ENCODE results near the gene C3orf18.

The C3orf18 gene

DNA sequence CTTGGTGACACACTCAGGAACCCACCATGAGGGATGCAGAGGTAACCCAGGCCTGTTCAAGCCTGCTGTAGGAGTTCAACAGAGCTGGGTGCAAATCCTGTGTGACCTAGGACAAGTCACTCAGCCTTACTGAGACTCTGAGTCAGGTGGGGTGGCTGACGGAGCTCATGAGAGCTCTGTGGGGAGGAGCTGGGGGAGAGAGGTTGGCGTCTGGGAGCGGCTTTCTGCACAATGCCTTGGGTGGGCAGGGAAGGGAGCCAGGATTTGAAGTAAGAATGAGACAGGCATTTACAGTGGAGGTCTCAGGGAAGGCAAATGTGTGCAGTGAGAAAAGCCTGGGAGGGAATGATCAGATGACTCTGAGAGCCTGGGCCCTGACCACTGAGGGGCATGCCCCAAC, 18.3 kb downstream of the C3orf18 start:
- DNase-seq = no peak

- no peak for DNase-seq
These were observed 21.8 kb downstream of the C3orf18 start for GRCh38 chr3:50545781-50546180.

DNA sequence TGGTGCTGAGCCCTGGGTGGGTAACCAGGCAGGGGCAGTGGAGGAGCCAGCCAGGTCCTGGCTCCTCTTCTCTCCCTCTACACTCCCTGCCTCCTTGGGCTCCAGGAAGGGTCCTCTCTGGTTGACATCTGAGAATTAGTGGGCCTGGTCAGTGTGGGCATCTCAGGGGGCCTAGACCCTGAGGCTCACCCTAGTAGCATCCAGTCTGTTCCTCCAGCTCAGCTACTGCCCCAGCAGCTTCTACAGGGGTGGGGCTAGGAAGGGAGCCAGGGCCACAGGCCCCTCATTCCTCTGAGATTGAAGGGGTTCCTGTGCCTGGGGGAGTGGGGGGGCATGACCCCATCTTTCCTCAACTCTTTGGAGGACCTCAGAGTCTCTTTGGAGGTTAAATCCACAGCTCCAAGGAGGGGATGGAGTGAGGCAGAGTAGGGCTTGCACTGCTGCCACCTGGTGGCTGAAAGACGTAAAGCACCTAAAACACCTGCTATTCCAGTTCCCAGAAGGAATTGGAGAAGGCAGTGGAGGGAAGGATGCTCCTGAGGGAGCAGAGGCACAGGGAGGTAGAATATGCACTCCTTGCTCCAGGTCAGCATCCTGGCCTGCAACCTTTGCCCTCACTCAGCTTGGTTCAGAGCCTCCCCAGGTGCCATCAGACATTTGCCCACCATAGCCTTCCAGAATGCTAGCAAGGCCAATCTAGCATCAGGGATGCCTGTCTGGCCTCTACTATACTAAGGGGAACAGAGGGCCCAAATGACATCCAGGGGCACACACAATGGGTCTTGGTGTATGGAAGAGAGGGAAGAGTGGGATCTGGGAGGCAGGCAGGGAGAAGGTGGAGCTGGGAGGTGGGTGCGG, 25.1 kb downstream of the C3orf18 start:
- DNase-seq = peak; percentile 98

DNA sequence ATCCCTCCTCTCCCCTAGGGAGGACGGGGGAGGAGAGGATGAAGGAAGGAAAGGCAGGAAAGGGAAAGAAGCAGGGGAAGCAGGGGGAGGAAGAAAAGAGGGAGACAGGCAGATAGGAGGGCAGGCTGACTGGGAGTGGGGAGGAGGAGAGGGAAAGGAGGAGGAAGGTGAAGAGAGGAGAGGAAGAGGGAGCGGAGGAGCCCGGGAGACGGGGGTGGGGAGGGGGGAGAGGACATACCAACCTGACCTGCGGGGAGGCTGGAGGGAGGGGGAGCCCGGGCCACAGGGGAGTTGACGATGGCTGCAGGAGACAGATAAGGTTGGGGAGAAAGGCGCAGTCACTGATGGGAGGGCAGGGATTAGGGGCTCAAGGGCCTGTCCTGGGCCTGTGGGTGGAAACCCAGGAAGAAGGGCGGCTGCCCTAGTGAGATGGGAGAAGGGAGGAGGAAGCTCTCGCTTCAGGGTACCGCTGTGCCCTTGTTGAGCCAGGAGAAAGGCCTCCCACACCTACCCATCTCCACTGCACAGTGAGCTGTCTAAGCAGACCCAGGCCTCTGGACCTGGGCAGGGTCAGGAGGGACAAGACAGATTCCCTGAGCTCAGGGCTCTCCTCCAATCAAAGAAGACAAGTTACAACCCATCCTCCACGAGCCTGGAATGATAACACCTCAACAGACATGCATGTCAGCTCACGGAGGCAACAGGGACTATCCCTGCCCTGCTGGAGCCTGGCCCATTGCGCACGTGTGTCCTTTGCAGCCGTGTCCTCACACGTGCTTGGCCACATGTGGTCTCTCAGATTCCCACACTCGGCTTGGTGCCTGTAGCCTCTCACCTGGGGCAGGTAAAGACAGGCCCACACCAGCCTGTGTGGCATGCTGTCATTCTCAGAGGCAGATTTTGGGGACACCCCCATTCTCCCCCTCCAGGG, 27.9 kb downstream of the C3orf18 start:
- DNase-seq = no peak

- no peak for DNase-seq
These were observed 30.0 kb downstream of the C3orf18 start for GRCh38 chr3:50537421-50538129.

DNA sequence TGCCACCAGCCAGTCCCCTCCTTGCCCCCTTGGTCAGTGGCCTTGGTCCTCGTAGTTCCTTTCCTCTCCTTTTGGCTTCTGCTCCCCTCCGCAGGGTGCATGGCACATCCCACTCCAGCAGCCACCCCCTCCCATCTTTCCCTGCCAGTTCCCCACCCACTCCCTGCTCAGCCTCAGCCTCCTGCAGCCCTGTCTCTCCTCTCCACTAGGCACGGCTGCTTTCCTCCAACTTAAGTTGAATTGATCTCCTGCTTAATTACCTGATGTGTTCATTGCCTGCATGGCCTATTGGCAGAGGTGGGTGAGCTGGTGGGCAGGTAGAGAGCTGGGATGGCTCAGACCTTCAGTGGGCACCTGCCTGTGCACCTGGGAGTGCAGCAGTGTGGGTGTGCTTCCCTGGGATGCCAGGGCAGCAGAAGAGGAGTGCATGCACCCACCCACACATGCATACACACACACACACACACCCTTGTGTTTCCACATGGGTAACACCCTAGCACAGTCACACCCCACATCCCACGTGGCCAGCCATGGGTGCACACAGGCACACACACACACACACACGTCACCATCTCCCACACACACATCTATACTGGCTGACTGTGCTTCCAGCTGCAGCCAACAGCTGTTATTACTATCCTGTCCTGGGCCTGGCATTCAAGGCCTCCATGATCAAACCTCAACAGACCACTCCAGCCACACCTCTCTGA, 30.9 kb downstream of the C3orf18 start:
- no peak for DNase-seq

- no peak for DNase-seq
These were observed 32.7 kb downstream of the C3orf18 start for GRCh38 chr3:50534681-50535330.

- no peak for DNase-seq
These were observed 33.6 kb downstream of the C3orf18 start for GRCh38 chr3:50533807-50534461.

GRCh38 chr3:50533316-50533715, 34.2 kb downstream of the C3orf18 start:
- no peak for DNase-seq

- DNase-seq = no peak
These were observed 35.4 kb downstream of the C3orf18 start for GRCh38 chr3:50532062-50532705.

DNA sequence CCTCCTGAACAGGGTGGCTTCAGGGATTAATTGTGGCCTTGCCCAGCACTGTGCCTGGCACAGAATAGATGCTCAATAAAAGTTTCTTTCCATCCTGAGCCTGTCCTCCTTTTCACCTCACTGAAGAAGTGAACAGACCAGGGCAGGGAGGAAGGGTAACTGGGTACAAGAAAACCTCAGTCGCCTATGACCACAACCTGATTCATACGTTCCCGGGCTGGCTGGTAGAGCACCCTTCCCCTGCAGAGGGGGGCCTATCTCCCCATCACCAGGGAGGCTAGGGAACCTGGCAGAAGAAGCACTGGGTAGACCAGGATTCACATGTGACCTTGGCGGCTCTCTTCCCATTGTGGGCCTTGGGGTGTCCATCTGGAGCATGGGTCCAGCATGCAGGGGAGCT, 36.3 kb downstream of the C3orf18 start:
- no peak for DNase-seq

DNA sequence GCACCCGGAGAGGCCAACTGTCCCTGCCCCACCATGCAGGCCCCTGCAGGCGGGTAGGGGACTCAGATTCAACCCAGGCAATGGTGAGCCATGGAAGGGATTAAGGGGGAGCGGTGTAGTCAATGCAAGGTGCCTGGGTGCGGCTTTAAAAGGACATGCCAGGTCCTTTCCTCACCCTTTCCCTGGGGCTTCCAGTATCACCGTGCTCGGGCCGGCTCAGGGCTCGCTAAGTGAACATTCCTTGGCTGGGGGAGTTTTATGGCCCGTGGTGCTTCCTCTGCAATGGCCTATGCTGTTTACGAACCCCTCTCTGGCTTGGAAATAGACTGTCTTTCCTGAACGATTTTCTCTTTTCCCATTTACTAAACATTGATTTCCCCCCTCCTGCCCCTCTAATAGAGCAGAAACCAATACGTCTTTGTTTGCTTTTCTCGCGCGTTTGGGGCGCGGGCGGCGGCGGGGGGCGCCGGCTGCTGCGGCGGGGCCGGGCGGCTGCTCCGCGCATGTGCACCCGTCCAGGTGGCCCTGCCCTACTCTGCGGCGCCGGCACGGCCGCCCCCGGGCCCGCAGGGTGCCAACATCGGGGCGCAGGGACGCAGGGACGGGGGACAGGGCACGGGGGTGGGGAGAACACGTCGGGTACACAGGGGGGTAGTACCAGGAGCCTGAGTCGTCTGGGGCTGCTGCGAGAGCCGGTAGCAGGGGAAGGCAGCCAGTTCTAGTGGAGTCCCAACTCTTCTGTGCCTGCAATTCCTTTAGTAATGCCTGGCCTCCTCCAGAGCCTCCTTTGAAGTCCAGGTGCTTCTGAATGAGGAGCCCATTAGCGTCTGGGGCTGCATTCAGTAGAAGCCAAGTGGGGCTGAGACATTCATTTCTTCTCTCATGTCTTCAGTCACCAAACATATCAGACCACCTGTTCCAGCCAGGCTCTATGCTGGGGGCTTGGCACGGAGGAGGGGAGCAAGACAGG, 37.3 kb downstream of the C3orf18 start:
- DNase-seq = no peak

GRCh38 chr3:50525987-50526386, 41.6 kb downstream of the C3orf18 start:
- peak; percentile 92 for DNase-seq

GRCh38 chr3:50525191-50525910, 42.2 kb downstream of the C3orf18 start:
- no peak for DNase-seq

DNA sequence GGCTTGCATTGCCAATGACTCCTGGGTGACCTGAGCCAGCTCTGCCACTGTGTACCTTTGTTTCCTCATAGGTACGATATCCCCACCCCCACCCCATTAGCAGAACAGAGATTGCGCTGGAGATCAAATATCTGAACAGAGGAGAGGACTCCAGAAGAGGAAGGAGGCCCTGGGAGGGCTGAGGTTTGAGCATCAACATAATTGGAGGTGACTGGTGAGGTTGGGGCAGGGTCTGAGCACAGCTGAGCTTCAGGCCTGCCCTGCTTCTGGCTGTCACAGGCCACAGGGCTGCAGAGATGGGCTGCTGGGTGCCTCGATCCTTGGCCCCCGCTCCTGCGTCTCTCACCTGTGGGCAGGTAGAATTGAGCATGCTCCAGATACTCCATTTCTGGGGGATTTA, 42.8 kb downstream of the C3orf18 start:
- DNase-seq = no peak

GRCh38 chr3:50523279-50523811, 44.2 kb downstream of the C3orf18 start:
- no peak for DNase-seq

GRCh38 chr3:50521572-50521971, 46.0 kb downstream of the C3orf18 start:
- no peak for DNase-seq

- DNase-seq = no peak
These were observed 46.7 kb downstream of the C3orf18 start for GRCh38 chr3:50520849-50521248.

All from 8988T (cell line).